Common myeloid progenitor, CD34-positive (primary cell): ENCODE results near the gene CDHR4.

Experiments used
- CTCF ChIA-PET: fragments of 350-600 bp; sonication (Branson Sonifier 250); formaldehyde crosslinking; loops from one replicate; lab custom pipeline; 2021; ENCODE audit warnings: antibody characterized with exemption; lab: Charles Lee
- POLR2A ChIA-PET: fragments of 350-600 bp; sonication (Branson Sonifier 250); formaldehyde crosslinking; loops from one replicate; lab custom pipeline; 2021; ENCODE audit warnings: antibody characterized with exemption; lab: Charles Lee
- DNase-seq, 3 donors: peaks; one replicate each; pipeline versions ENCODE4 v3.0.0 to v3.0.0-alpha.2; 2013
- H3K27ac ChIP-seq, 2 experiments: 1 replicate in 1 of 2; 2 replicates in 1 of 2; pipeline ENCODE4 v1.7.0; 2013; ENCODE audit warnings: inconsistent platforms in 2 of 2, low read length in 2 of 2, mild to moderate bottlenecking in 2 of 2, low read depth in 1 of 2, moderate library complexity in 1 of 2; ENCODE audit not compliant: severe bottlenecking in 2 of 2, insufficient read depth in 1 of 2, poor library complexity in 1 of 2
- H3K27me3 ChIP-seq, 5 experiments: replicated peaks in 2 of 5; 1 replicate in 3 of 5; 2 replicates in 2 of 5; pipeline versions ENCODE4 v1.6.1 to v1.7.0; 2013; ENCODE audit warnings: low read length in 4 of 5, mild to moderate bottlenecking in 2 of 5, moderate library complexity in 2 of 5, inconsistent platforms in 1 of 5; ENCODE audit not compliant: insufficient read depth in 5 of 5, control insufficient read depth in 4 of 5
- H3K36me3 ChIP-seq, 4 experiments: 1 replicate in 2 of 4; 2 replicates in 2 of 4; pipeline versions ENCODE4 v1.6.1 to v1.7.0; 2013; ENCODE audit warnings: low read length in 3 of 4, control low read depth in 1 of 4, mild to moderate bottlenecking in 1 of 4; ENCODE audit not compliant: control insufficient read depth in 4 of 4, insufficient read depth in 4 of 4
- H3K4me1 ChIP-seq, 4 experiments: 1 replicate in 3 of 4; 2 replicates in 1 of 4; pipeline versions ENCODE4 v1.6.1 to v1.7.1; 2013; ENCODE audit warnings: low read length in 3 of 4, mild to moderate bottlenecking in 3 of 4, control low read depth in 1 of 4, inconsistent platforms in 1 of 4, moderate library complexity in 1 of 4; ENCODE audit not compliant: control insufficient read depth in 4 of 4, insufficient read depth in 4 of 4; ENCODE audit errors: control extremely low read depth in 1 of 4
- H3K4me3 ChIP-seq, 7 experiments: 1 replicate in 4 of 7; 2 replicates in 3 of 7; pipeline versions ENCODE4 v1.5.1 to v1.7.0; 2013; ENCODE audit warnings: mild to moderate bottlenecking in 7 of 7, low read length in 6 of 7, moderate library complexity in 6 of 7, inconsistent platforms in 2 of 7, low read depth in 2 of 7, control low read depth in 1 of 7; ENCODE audit not compliant: insufficient read depth in 4 of 7, control insufficient read depth in 1 of 7; ENCODE audit errors: extremely low read depth in 1 of 7
- H3K9me3 ChIP-seq, 5 experiments: 1 replicate in 4 of 5; 2 replicates in 1 of 5; pipeline versions ENCODE4 v1.6.1 to v1.7.1; 2013; ENCODE audit warnings: low read length in 4 of 5, mild to moderate bottlenecking in 2 of 5, inconsistent platforms in 1 of 5, low read depth in 1 of 5, moderate library complexity in 1 of 5; ENCODE audit not compliant: control insufficient read depth in 4 of 5, insufficient read depth in 2 of 5; ENCODE audit errors: control extremely low read depth in 1 of 5
- WGBS: methylation state at CpG from one replicate; pipeline ENCODE4 v1.1.5; 2013; ENCODE audit not compliant: insufficient coverage; 5-methylcytosine and 5-hydroxymethylcytosine counted together

CDHR4 gene

GRCh38 chr3:49799105-49799504, 568 bp downstream of the CDHR4 start:
- no peaks in the 10 kb centered on the region for H3K9me3 ChIP-seq
- H3K27ac ChIP-seq = no peak overlapping the region
- H3K27me3 ChIP-seq = no peaks in the 10 kb centered on the region
- CTCF ChIA-PET = interaction anchor here (0.8 to 31.1 kb wide), 2 partner anchors 37 to 102 kb away, joined by 3 to 807 read pairs; no protein-coding TSS in a partner anchor
- WGBS = 100% methylated on average over 1 of the region's 1 CpG
- no peak overlapping the region for H3K4me3 ChIP-seq
- POLR2A ChIA-PET = interaction anchor here (0.5 to 0.8 kb wide), 2 partner anchors 40 to 62 kb away, joined by 3 to 4 read pairs; no protein-coding TSS in a partner anchor
- H3K36me3 ChIP-seq = peaks cover 0 to 3% (median 0%) of the 10 kb centered on the region in 4 experiments
- DNase-seq = no peak
- peaks cover 0 to 13% (median 9%) of the 10 kb centered on the region in 4 experiments for H3K4me1 ChIP-seq

GRCh38 chr3:49794926-49795905, 4.5 kb downstream of the CDHR4 start:
- no peaks in the 10 kb centered on the region for H3K27me3 ChIP-seq
- ChIA-PET CTCF (interaction anchor here (31.1 kb wide), 1 partner anchor 41 kb away, joined by 807 read pairs; no protein-coding TSS in a partner anchor), POLR2A (no interaction called here)
- H3K4me3 ChIP-seq = no peak overlapping the region
- no peaks in the 10 kb centered on the region for H3K36me3 ChIP-seq
- no peak for DNase-seq
- 98% methylated on average over 20 of the region's 24 CpGs for WGBS
- no peak overlapping the region for H3K27ac ChIP-seq
- no peaks in the 10 kb centered on the region for H3K9me3 ChIP-seq
- peaks cover 0 to 7% (median 4%) of the 10 kb centered on the region in 4 experiments for H3K4me1 ChIP-seq

- CTCF ChIA-PET = interaction anchor here (31.1 kb wide), 1 partner anchor 42 kb away, joined by 807 read pairs; no protein-coding TSS in a partner anchor
- H3K4me1 ChIP-seq = peaks cover 0 to 12% (median 9%) of the 10 kb centered on the region in 4 experiments
- POLR2A ChIA-PET = no interaction called here
- no peak overlapping the region for H3K27ac ChIP-seq
- WGBS = 93% methylated on average over 4 of the region's 4 CpGs
- no peaks in the 10 kb centered on the region for H3K9me3 ChIP-seq
- H3K27me3 ChIP-seq = no peaks in the 10 kb centered on the region
- H3K4me3 ChIP-seq = no peak overlapping the region
- DNase-seq = no peak
- H3K36me3 ChIP-seq = no peaks in the 10 kb centered on the region
Observed at GRCh38 chr3:49794431-49794830, 5.2 kb downstream of the CDHR4 start.

GRCh38 chr3:49793486-49794085, 6.1 kb downstream of the CDHR4 start:
- ChIA-PET CTCF (interaction anchor here (0.6 to 31.1 kb wide), 2 partner anchors 43 to 107 kb away, joined by 3 to 807 read pairs; no protein-coding TSS in a partner anchor), POLR2A (no interaction called here)
- Histone ChIP-seq H3K9me3 (no peaks in the 10 kb centered on the region), H3K4me1 (peaks cover 0 to 12% (median 9%) of the 10 kb centered on the region in 4 experiments), H3K27me3 (no peaks in the 10 kb centered on the region), H3K4me3 (no peak overlapping the region), H3K27ac (no peak overlapping the region), H3K36me3 (no peaks in the 10 kb centered on the region)
- DNase-seq = no peak
- 98% methylated on average over 13 of the region's 13 CpGs for WGBS

GRCh38 chr3:49792371-49793150, 7.1 kb downstream of the CDHR4 start:
- Histone ChIP-seq H3K4me1 (peaks cover 0 to 15% (median 11%) of the 10 kb centered on the region in 4 experiments), H3K27ac (no peak overlapping the region), H3K9me3 (no peaks in the 10 kb centered on the region), H3K27me3 (no peaks in the 10 kb centered on the region), H3K4me3 (no peak overlapping the region), H3K36me3 (no peaks in the 10 kb centered on the region)
- CTCF ChIA-PET = interaction anchor here (0.6 to 1.2 kb wide), 2 partner anchors 48 to 108 kb away, joined by 3 read pairs; no protein-coding TSS in a partner anchor
- no peak for DNase-seq
- 98% methylated on average over 10 of the region's 10 CpGs for WGBS
- POLR2A ChIA-PET = no interaction called here

GRCh38 chr3:49791571-49791970, 8.1 kb downstream of the CDHR4 start:
- 100% methylated on average over 4 of the region's 4 CpGs for WGBS
- POLR2A ChIA-PET = interaction anchor here (0.7 kb wide), 1 partner anchor 121 kb away, joined by 3 read pairs; no protein-coding TSS in a partner anchor

More at GRCh38 chr3:49791571-49791970, 8.1 kb downstream of the CDHR4 start:
- Histone ChIP-seq H3K9me3 (no peaks in the 10 kb centered on the region), H3K4me3 (no peak overlapping the region), H3K4me1 (peaks cover 3 to 25% (median 21%) of the 10 kb centered on the region in 4 experiments), H3K27me3 (no peaks in the 10 kb centered on the region), H3K36me3 (no peaks in the 10 kb centered on the region), H3K27ac (no peak overlapping the region)
- no peak for DNase-seq
- CTCF ChIA-PET = interaction anchor here (1.2 to 1.3 kb wide), 2 partner anchors 47 kb away, joined by 3 to 5 read pairs; no protein-coding TSS in a partner anchor
